CD4-positive, alpha-beta T cell treated with Interleukin-17A for 4 hours (primary cell): ENCODE measurements around the gene SYT1.

Experiments used
- DNase-seq: peaks from one replicate; pipeline ENCODE4 v3.0.0-alpha.2; 2020; ENCODE audit warnings: mixed read lengths

Gene SYT1

GRCh38 chr12:79236920-79237319 is 372.3 kb downstream of the SYT1 start:
- no peak for DNase-seq

- DNase-seq, result no peak
Measured at GRCh38 chr12:79238246-79238645, 373.7 kb downstream of the SYT1 start.

DNA sequence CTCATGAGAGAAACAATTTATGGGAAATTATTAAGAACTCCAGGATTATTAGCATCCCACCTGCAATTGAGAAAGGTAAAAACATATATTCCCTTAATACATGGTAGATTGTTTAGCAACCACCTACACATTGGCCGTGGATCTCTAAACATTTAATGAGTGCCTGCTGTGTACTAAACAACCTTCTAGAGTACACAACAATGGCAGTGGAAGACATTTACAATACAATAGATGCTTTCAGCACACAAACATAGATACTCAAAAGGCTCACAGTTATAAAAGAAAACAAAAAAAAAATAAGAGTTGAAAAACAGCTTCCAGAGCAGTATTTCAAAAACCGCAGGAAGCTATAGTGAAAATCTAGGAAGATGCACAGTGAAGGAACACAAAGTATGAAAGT is 382.9 kb downstream of the SYT1 start:
- no peak for DNase-seq

DNA sequence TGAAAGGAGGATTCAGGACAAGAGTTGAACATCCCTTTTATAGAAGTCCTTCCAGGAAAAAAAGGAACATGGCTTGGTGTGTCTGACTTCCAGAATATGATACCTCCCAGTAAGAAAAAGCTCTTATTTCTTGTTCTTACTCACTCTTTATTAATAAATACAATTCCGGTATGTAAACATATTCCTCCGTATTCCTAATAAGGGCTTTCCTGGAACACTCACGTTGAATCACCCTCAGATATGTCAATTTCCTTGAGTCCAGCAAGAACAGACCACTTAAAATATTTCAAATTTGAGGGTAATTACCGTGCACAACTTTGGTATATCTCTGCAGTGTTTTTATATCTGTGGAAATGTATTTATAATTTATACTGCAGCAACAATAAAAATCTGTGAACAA is 385.6 kb downstream of the SYT1 start:
- DNase-seq, result no peak

GRCh38 chr12:79250960-79251755 is 386.6 kb downstream of the SYT1 start:
- no peak for DNase-seq

- no peak for DNase-seq
Measured at GRCh38 chr12:79252358-79253075, 387.9 kb downstream of the SYT1 start.

DNA sequence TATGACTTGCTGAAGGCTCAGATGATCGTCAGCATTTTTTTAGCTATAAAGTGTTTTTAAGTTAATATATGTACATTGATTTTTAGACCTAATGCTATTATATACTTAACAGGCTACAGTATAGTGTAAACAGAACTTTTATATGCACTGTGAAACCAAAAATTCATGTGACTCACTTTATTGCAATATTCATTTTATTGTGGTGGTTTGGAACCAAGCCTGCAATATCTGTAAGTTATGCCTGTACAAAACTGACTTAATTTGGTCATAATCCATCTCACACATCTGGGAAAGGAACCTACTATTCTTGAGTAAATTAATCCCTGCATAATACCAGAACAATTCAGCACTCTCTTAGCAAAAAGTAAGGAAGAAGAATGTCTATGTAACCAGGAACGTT is 390.7 kb downstream of the SYT1 start:
- DNase-seq, result no peak

GRCh38 chr12:79260923-79261322 is 396.3 kb downstream of the SYT1 start:
- no peak for DNase-seq

DNA sequence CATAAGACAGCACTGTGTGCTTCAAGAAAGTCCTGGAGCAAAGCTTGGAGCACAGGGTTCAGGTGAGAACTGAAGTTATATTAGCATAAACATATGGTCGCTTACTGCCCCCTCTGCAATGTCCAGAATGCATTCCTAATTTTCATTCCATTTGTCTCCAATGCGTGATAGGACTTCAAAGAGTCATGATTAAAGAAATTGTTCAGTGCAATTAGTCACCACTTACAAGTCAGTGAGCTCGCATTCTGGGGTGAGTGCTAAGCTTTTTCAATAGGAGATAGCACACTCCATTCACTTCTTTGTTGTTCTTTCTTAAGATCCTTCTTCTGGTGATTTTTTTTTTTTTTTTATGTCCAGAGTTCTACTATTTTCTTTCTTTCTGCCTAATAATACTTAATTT is 398.4 kb downstream of the SYT1 start:
- DNase-seq, result no peak

GRCh38 chr12:79266343-79267144 is 402.0 kb downstream of the SYT1 start:
- no peak for DNase-seq

DNA sequence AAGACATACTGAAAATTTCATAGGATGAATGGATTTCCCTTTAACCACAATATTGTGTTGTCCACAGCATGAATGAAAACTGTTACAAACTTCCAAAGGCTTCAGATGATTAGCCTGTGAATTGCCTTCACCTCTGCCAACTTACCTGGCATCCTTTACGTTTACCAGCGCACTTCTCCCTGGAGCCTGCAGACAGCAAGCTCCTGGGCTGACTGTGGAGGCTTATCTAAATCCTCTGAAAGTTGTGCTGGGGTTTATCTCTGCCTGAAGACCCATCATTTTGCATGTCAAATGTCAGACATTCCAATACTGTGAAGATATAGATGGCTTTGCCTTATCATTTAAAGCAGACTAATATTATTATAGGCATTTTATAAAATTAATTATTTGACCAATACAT is 403.0 kb downstream of the SYT1 start:
- no peak for DNase-seq

- no peak for DNase-seq
Measured at GRCh38 chr12:79274501-79275064, 410.0 kb downstream of the SYT1 start.

DNA sequence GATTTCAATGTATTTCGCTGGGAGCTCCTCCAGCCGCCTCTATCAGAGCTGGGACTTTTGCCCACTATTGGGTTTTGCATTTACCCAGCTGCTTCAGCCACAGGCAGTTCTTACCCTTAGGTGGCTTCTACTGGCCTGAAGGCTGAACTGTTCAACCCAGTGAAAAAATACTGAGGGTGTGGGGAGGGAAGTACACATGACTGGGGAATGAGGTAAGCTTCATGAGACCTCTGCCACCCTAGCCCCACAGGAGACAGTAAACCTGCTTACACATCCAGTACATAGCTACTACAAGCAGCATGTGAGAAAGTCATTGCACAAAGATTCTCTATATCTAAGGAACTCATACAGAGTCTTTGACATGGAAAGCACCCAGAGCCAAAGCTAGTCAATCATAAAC is 411.1 kb downstream of the SYT1 start:
- no peak for DNase-seq

- no peak for DNase-seq
Measured at GRCh38 chr12:79283364-79283763, 418.8 kb downstream of the SYT1 start.

GRCh38 chr12:79288911-79289310 is 424.3 kb downstream of the SYT1 start:
- no peak for DNase-seq

- DNase-seq, result no peak
Measured at GRCh38 chr12:79291711-79292110, 427.1 kb downstream of the SYT1 start.

- no peak for DNase-seq
Measured at GRCh38 chr12:79294590-79294989, 430.0 kb downstream of the SYT1 start.

DNA sequence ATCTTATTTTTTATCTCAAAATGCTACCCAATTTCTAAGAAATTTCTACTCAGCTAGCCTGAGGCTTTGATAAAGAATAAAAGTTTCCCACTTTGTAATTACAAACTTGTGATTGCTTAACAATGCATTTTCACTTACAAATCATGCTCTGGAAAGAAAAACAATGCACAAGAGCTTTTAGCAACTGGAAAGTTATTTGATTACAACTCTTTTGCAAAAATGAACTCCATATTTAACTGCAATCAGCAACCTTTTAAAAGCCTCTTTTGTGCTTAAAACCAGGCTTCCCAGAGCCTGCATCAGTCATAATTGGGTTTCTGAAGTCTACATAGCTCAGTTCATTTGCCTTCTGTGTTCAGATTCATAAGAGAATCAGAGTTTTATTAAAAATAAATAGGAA is 431.0 kb downstream of the SYT1 start:
- DNase-seq, result no peak

DNA sequence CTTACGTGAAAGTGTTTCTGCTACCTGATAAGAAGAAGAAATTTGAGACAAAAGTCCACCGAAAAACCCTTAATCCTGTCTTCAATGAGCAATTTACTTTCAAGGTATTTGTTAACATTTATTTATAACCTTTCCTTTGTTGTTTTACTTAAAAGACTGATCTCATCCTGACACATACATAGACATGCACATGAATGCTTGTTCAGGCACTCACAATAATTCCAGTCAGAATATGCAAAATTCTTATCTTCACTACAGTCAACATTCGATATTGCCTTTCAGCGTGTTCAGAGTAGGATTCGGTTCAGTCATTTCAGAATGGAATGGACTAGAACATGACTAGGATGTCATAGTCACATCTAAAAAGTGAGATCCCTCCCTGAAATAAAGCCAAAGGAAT is 431.6 kb downstream of the SYT1 start:
- DNase-seq, result no peak

DNA sequence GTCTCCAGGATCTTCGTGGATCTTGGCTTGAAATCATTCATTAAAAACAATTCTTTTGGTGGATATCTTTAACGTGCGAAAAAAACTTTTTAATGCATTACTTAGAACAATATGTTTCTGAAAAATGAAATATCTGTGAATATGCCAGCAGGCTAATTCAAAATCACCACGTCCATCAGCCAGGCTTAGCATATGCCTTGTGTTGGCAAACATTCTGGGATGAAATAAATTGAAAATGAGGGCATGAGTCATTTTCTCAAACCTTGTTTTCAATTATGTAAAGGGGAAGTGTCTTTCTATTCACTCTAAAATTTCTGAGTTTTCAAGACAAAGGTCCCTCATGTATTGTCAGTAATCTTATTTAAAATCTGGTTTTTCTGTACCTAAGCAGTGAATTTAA is 432.3 kb downstream of the SYT1 start:
- DNase-seq, result no peak

DNA sequence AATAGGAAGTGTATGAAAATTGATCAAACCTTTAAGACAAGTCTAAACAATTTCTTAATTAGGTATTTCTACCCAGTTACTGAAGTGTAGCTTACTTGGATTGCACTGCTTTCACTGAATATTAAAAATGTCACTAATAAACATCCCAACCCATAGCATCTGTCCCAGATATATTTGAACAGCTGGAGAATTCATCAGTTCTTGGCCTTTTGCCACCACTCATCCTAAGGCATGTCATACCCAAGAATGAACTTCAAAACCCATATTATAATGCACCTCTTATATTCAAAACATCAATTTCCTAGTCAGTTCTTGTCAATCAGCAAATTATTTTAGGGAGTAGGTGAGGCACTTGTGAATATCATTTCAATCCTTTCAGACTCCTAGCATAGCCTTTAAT is 433.9 kb downstream of the SYT1 start:
- DNase-seq, result no peak

DNA sequence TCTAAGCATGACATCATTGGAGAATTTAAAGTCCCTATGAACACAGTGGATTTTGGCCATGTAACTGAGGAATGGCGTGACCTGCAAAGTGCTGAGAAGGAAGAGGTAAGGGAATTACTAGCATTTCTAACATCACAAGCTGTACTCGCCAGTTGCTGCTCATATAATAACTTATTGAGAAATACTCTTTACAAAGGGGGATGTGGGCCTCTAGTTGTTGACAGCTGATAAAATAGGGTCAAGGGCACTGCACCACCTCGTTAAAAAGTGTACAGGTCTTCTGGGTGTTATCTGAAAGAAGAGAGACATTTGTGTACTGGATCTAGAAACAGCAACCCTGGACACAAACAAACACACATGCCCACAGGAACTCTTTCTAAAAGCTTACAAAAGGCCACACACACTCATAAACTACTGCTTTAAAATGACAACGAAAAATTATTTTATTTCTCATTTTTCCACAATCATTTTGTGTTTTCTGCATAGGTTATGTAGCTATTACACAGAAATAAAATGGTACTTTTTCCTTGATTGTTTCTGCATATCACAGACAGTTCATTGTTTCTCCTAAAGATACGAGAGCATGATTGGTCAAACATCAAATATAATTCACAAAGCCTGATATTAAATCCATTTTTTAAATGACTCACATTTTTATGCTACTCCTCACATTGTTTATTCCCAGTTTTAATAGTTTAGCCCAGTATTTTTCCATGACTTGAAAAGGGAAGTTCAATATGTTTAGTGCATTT is 435.0 kb downstream of the SYT1 start:
- no peak for DNase-seq

GRCh38 chr12:79300199-79300568 is 435.6 kb downstream of the SYT1 start:
- DNase-seq, result no peak
